H1 (cell line): ENCODE data around the gene LTBP1. TPM values are rescaled to one million over a fixed set of nuclear protein-coding genes. Genes with fewer than 3 reads are reported as not detected.

Source experiments
- CTCF ChIA-PET: fragments of 300-600 bp; sonication (Branson Sonifier 250); formaldehyde crosslinking; loops from one replicate; lab custom pipeline; 2021; ENCODE audit not compliant: partially characterized antibody; lab: Charles Lee
- POLR2A ChIA-PET: fragments of 300-600 bp; sonication (Branson Sonifier 250); formaldehyde crosslinking; loops from one replicate; lab custom pipeline; 2021; ENCODE audit warnings: inconsistent platforms; ENCODE audit not compliant: partially characterized antibody; lab: Charles Lee
- DNase-seq, 2 experiments: peaks; one replicate each; pipeline versions ENCODE4 v3.0.0 to v3.0.0-alpha.2; 2010 to 2022; ENCODE audit warnings: low spot score in 2 of 2, low read depth in 1 of 2, mixed read lengths in 1 of 2
- FAIRE-seq: peaks from 2 replicates; lab custom pipeline; 2011; peaks lifted over from hg19 to GRCh38; lab: Jason Lieb, UNC
- H2AFZ ChIP-seq: 2 replicates; pipeline ENCODE4 v1.8.1; 2012; ENCODE audit warnings: low read length, inconsistent platforms
- H2AK5ac ChIP-seq: 2 replicates; pipeline ENCODE4 v1.6.1; 2013; ENCODE audit warnings: low read depth, low read length
- H2BK120ac ChIP-seq: replicated peaks from 2 replicates; pipeline ENCODE3; 2013; ENCODE audit warnings: low read depth, low read length, inconsistent platforms
- H2BK12ac ChIP-seq: 2 replicates; pipeline ENCODE4 v1.6.1; 2013; ENCODE audit warnings: low read depth, low read length
- H2BK15ac ChIP-seq: 2 replicates; pipeline ENCODE4 v1.6.1; 2013; ENCODE audit warnings: low read length
- H2BK20ac ChIP-seq: 2 replicates; pipeline ENCODE4 v1.6.1; 2013; ENCODE audit warnings: low read length
- H2BK5ac ChIP-seq: 2 replicates; pipeline ENCODE4 v1.6.1; 2013; ENCODE audit warnings: low read depth, low read length
- H3K14ac ChIP-seq: 2 replicates; pipeline ENCODE4 v1.6.1; 2013; ENCODE audit warnings: inconsistent platforms; ENCODE audit not compliant: insufficient read length
- H3K18ac ChIP-seq: 2 replicates; pipeline ENCODE4 v1.6.1; 2013; ENCODE audit warnings: low read length; ENCODE audit errors: extremely low read depth
- H3K23ac ChIP-seq: 2 replicates; pipeline ENCODE4 v1.6.1; 2013; ENCODE audit warnings: inconsistent platforms; ENCODE audit not compliant: insufficient read length
- H3K23me2 ChIP-seq: 2 replicates; pipeline ENCODE4 v1.6.1; 2013; ENCODE audit warnings: low read depth, low read length
- H3K27ac ChIP-seq: 2 replicates; pipeline ENCODE4 v1.6.1; 2011; ENCODE audit warnings: low read depth, low read length, inconsistent platforms
- H3K27me3 ChIP-seq, 4 experiments: replicated peaks in 1 of 4; 1 replicate in 1 of 4; 2 replicates in 3 of 4; pipeline versions ENCODE4 v1.6.1 to v1.8.1; 2011 to 2013; ENCODE audit warnings: low read length in 3 of 4, mild to moderate bottlenecking in 3 of 4, inconsistent platforms in 2 of 4, mixed read lengths in 2 of 4, moderate library complexity in 1 of 4; ENCODE audit not compliant: control insufficient read depth in 3 of 4, insufficient read depth in 3 of 4; ENCODE audit errors: extremely low read depth in 1 of 4
- H3K36me3 ChIP-seq, 4 experiments: 2 replicates each; pipeline versions ENCODE4 v1.6.1 to v1.8.1; 2011 to 2013; ENCODE audit warnings: mild to moderate bottlenecking in 4 of 4, low read length in 3 of 4, moderate library complexity in 2 of 4, control low read depth in 1 of 4, inconsistent platforms in 1 of 4; ENCODE audit not compliant: insufficient read depth in 4 of 4, control insufficient read depth in 2 of 4
- H3K4ac ChIP-seq: replicated peaks from 2 replicates; pipeline ENCODE3; 2013; ENCODE audit warnings: low read length, low read depth, mixed read lengths, inconsistent platforms; ENCODE audit not compliant: insufficient read length
- H3K4me1 ChIP-seq, 4 experiments: replicated peaks in 1 of 4; 1 replicate in 1 of 4; 2 replicates in 3 of 4; pipeline versions ENCODE4 v1.6.1 to v1.8.1; 2011 to 2013; ENCODE audit warnings: low read length in 3 of 4, inconsistent platforms in 2 of 4, mixed read lengths in 1 of 4; ENCODE audit not compliant: insufficient read depth in 4 of 4, control insufficient read depth in 3 of 4
- H3K4me2 ChIP-seq, 2 experiments: 2 replicates each; pipeline versions ENCODE4 v1.6.1 to v1.8.1; 2011 to 2013; ENCODE audit warnings: low read depth in 2 of 2, low read length in 2 of 2, control low read depth in 1 of 2, inconsistent platforms in 1 of 2, mild to moderate bottlenecking in 1 of 2; ENCODE audit not compliant: insufficient read depth in 1 of 2
- H3K4me3 ChIP-seq, 4 experiments: fragments of 200-600, 300-600 bp in 1 of 4; sonication (generic), shearing (Covaris generic), sonication (Bioruptor Twin) in 1 of 4; 2 replicates each; pipeline versions ENCODE4 v1.5.1 to v1.8.1; 2011 to 2016; ENCODE audit warnings: low read length in 4 of 4, low read depth in 3 of 4, control low read depth in 2 of 4, inconsistent platforms in 2 of 4, mild to moderate bottlenecking in 2 of 4, mixed read lengths in 1 of 4, moderate library complexity in 1 of 4; ENCODE audit not compliant: insufficient read depth in 2 of 4; ENCODE audit errors: extremely low read depth in 1 of 4
- H3K56ac ChIP-seq: replicated peaks from 2 replicates; pipeline ENCODE3; 2013; ENCODE audit warnings: low read depth, mild to moderate bottlenecking, mixed read lengths, low read length, inconsistent platforms; ENCODE audit not compliant: insufficient read length
- H3K79me1 ChIP-seq: 2 replicates; pipeline ENCODE4 v1.6.1; 2013; ENCODE audit warnings: low read depth, low read length, control low read depth
- H3K79me2 ChIP-seq, 2 experiments: 2 replicates each; pipeline versions ENCODE4 v1.6.1 to v1.8.1; 2012 to 2013; ENCODE audit warnings: low read length in 2 of 2, mild to moderate bottlenecking in 2 of 2, inconsistent platforms in 1 of 2; ENCODE audit not compliant: insufficient read depth in 2 of 2, control insufficient read depth in 1 of 2
- H3K9ac ChIP-seq, 4 experiments: replicated peaks in 1 of 4; 1 replicate in 1 of 4; 2 replicates in 3 of 4; pipeline versions ENCODE4 v1.6.1 to v1.8.1; 2011 to 2013; ENCODE audit warnings: low read depth in 3 of 4, low read length in 3 of 4, control low read depth in 2 of 4, mild to moderate bottlenecking in 2 of 4, moderate library complexity in 2 of 4, inconsistent platforms in 1 of 4; ENCODE audit errors: extremely low read depth in 1 of 4
- H3K9me3 ChIP-seq, 2 experiments: 2 replicates each; pipeline versions ENCODE4 v1.6.1 to v1.8.1; 2012 to 2013; ENCODE audit warnings: mild to moderate bottlenecking in 2 of 2, moderate library complexity in 2 of 2, control low read depth in 1 of 2, inconsistent platforms in 1 of 2, low read depth in 1 of 2, low read length in 1 of 2, mixed read lengths in 1 of 2; ENCODE audit not compliant: insufficient read depth in 2 of 2
- H4K20me1 ChIP-seq, 2 experiments: replicated peaks in 1 of 2; 2 replicates each; pipeline versions ENCODE3 to v1.8.1; 2011 to 2013; ENCODE audit warnings: inconsistent platforms in 2 of 2, low read length in 2 of 2, mild to moderate bottlenecking in 1 of 2; ENCODE audit not compliant: insufficient read depth in 2 of 2, control insufficient read depth in 1 of 2
- H4K5ac ChIP-seq: 2 replicates; pipeline ENCODE4 v1.6.1; 2013; ENCODE audit warnings: low read length, low read depth, mixed read lengths, inconsistent platforms; ENCODE audit not compliant: insufficient read length
- H4K8ac ChIP-seq: 2 replicates; pipeline ENCODE4 v1.8.0; 2013; ENCODE audit warnings: mild to moderate bottlenecking, moderate library complexity, low read length, inconsistent platforms; ENCODE audit not compliant: insufficient read depth; ENCODE audit errors: extremely low read depth
- H4K91ac ChIP-seq: replicated peaks from 2 replicates; pipeline ENCODE3; 2013; ENCODE audit warnings: low read length, mixed read lengths, inconsistent platforms; ENCODE audit not compliant: insufficient read length
- JUN ChIP-seq: IDR thresholded peaks from 2 replicates; pipeline ENCODE4 v1.6.1; 2011; ENCODE audit warnings: low read depth, mild to moderate bottlenecking, improper control_type of control experiment, low read length
- POLR2A ChIP-seq, 2 experiments: IDR thresholded peaks; 1 replicate in 1 of 2; 2 replicates in 1 of 2; pipeline ENCODE4 v1.6.1; 2011; ENCODE audit warnings: low read depth in 2 of 2, low read length in 2 of 2, mild to moderate bottlenecking in 2 of 2; ENCODE audit errors: control extremely low read depth in 1 of 2
- RXRA ChIP-seq: IDR thresholded peaks from 2 replicates; pipeline ENCODE4 v1.6.1; 2011; ENCODE audit warnings: low read depth, mild to moderate bottlenecking, low read length, moderate library complexity; ENCODE audit not compliant: insufficient read depth
- SUZ12 ChIP-seq: fragments of 200-600 bp; sonication (generic); IDR thresholded peaks from 2 replicates; pipeline ENCODE4 v1.6.1; 2012; ENCODE audit warnings: mild to moderate bottlenecking, inconsistent platforms, low read length, moderate library complexity, mixed read lengths
- TAF7 ChIP-seq: optimal IDR thresholded peaks from 2 replicates; pipeline ENCODE3; 2011; ENCODE audit warnings: low read depth, mild to moderate bottlenecking, inconsistent platforms, low read length, moderate library complexity, borderline replicate concordance
- WGBS, 2 experiments: shearing (Covaris generic) in 1 of 2; methylation state at CpG; one replicate each; pipeline versions ENCODE4 v1.1.6 to v1.1.7; 2013 to 2015; ENCODE audit warnings: low lambda C conversion rate in 2 of 2, mixed read lengths in 2 of 2, inconsistent platforms in 1 of 2, low coverage in 1 of 2, missing lambda C conversion rate in 1 of 2; ENCODE audit not compliant: insufficient replicate concordance in 2 of 2, insufficient coverage in 1 of 2, insufficient read length in 1 of 2; ENCODE audit errors: extremely low coverage in 1 of 2, missing lambda C conversion rate in 1 of 2; 5-methylcytosine and 5-hydroxymethylcytosine counted together
- polyA plus RNA-seq, 7 experiments: library from polyadenylated mRNA; depleted of rRNA in 3 of 7; stranded (reverse) in 5 of 7; unstranded in 2 of 7; fragments of >200 nt in 5 of 7; fragments of 200-250 nt in 2 of 7; gene quantifications; 1 replicate in 5 of 7; 2 replicates in 1 of 7; 4 replicates in 1 of 7; pipeline versions ENCODE4 v1.2.1 to v1.2.3, GENCODE V29; 2011 to 2013; ENCODE audit warnings: missing spikeins in 2 of 7, mixed read lengths in 2 of 7
- total RNA-seq: library from RNA; stranded (reverse); fragmentation: NEBNext Ultra II Directional; extraction: Animal tissue kit (Norgen Biotek cat#: 25700); gene quantifications from 2 replicates; pipeline ENCODE4 v1.2.1, GENCODE V29; 2021

LTBP1 gene
- total and polyA plus RNA-seq, 2 of the 8 experiments (the other 6 are each of a cell fraction or from before 2014, with no cell fraction given) = 15.4 to 24.7 TPM

GRCh38 chr2:33238111-33238510 lies 291.4 kb downstream of the LTBP1 start:
- no peak overlapping the region for H4K8ac ChIP-seq
- no peak overlapping the region for H3K4ac ChIP-seq
- no peak overlapping the region for H2BK5ac ChIP-seq
- 83% methylated on average over 2 of the region's 2 CpGs; no CpG with 5 or more reads in 1 of the 2 experiments for whole genome bisulfite sequencing, 2 experiments
- no peak overlapping the region for H3K23ac ChIP-seq
- no peak overlapping the region for H2BK12ac ChIP-seq
- H2BK20ac ChIP-seq = no peak overlapping the region
- no peak overlapping the region for H2BK15ac ChIP-seq
- no peaks in the 10 kb centered on the region for H4K20me1 ChIP-seq
- no peak overlapping the region for H4K5ac ChIP-seq
- H3K9me3 ChIP-seq = no peaks in the 10 kb centered on the region
- DNase-seq (no peak), FAIRE-seq (no peak)
- H3K4me1 ChIP-seq = no peaks in the 10 kb centered on the region
- no peaks in the 10 kb centered on the region for H3K23me2 ChIP-seq
- no peak overlapping the region for H3K18ac ChIP-seq
- no peak overlapping the region for H3K56ac ChIP-seq
- no peak overlapping the region for H2BK120ac ChIP-seq
- no peaks in the 10 kb centered on the region for H3K79me1 ChIP-seq
- no peak overlapping the region for H3K4me2 ChIP-seq
- ChIA-PET POLR2A (no interaction called here), CTCF (no interaction called here)
- H3K79me2 ChIP-seq = no peaks in the 10 kb centered on the region
- no peak overlapping the region for H3K4me3 ChIP-seq
- H4K91ac ChIP-seq = no peak overlapping the region
- no peaks in the 10 kb centered on the region for H3K27me3 ChIP-seq
- no peak overlapping the region for H3K9ac ChIP-seq
- no peak overlapping the region for H3K14ac ChIP-seq
- no peak overlapping the region for H2AFZ ChIP-seq
- no peaks in the 10 kb centered on the region for H3K36me3 ChIP-seq
- H3K27ac ChIP-seq = no peak overlapping the region
- no peak overlapping the region for H2AK5ac ChIP-seq
- TF ChIP-seq JUN (no peak), TAF7 (no peak), POLR2A (IDR thresholded peaks at IDR 0.05; ENCODE audit: control extremely low read depth in 1 of 2, low read depth in 2 of 2, low read length in 2 of 2) (no peak), RXRA (no peak), SUZ12 (no peak)
